HuH-7 (cell line): ENCODE results near the gene ABCA9.

ENCODE experiments used
- DNase-seq: peaks from one replicate; pipeline ENCODE4 v3.0.0; 2011; ENCODE audit warnings: low spot score

ABCA9 gene

GRCh38 chr17:69067274-69068047 is 6.7 kb upstream of the ABCA9 start:
- no peak for DNase-seq

GRCh38 chr17:69066482-69066881 is 5.8 kb upstream of the ABCA9 start:
- no peak for DNase-seq

- no peak for DNase-seq
Measured at GRCh38 chr17:69065113-69065512, 4.4 kb upstream of the ABCA9 start.

GRCh38 chr17:69064476-69064875 is 3.7 kb upstream of the ABCA9 start:
- no peak for DNase-seq

GRCh38 chr17:69064001-69064400 is 3.3 kb upstream of the ABCA9 start:
- no peak for DNase-seq

- no peak for DNase-seq
Measured at GRCh38 chr17:69062860-69063581, 2.3 kb upstream of the ABCA9 start.

GRCh38 chr17:69061721-69062556 is 1.2 kb upstream of the ABCA9 start:
- DNase-seq: no peak

GRCh38 chr17:69059458-69060175 is 1.1 kb downstream of the ABCA9 start:
- no peak for DNase-seq

GRCh38 chr17:69058165-69058564 is 2.6 kb downstream of the ABCA9 start:
- DNase-seq: no peak

GRCh38 chr17:69057280-69057679 is 3.4 kb downstream of the ABCA9 start:
- no peak for DNase-seq

- DNase-seq: no peak
Measured at GRCh38 chr17:69056179-69056823, 4.4 kb downstream of the ABCA9 start.

GRCh38 chr17:69055334-69055733 is 5.4 kb downstream of the ABCA9 start:
- DNase-seq: no peak

GRCh38 chr17:69050999-69051775 is 9.5 kb downstream of the ABCA9 start:
- no peak for DNase-seq

- no peak for DNase-seq
Measured at GRCh38 chr17:69048634-69049033, 12.1 kb downstream of the ABCA9 start.

- DNase-seq: no peak
Measured at GRCh38 chr17:69047368-69048263, 13.1 kb downstream of the ABCA9 start.

GRCh38 chr17:69046121-69046807 is 14.5 kb downstream of the ABCA9 start:
- no peak for DNase-seq

GRCh38 chr17:69045646-69046045 is 15.1 kb downstream of the ABCA9 start:
- no peak for DNase-seq

- no peak for DNase-seq
Measured at GRCh38 chr17:69044371-69044770, 16.4 kb downstream of the ABCA9 start.
